C4-2B (cell line): ENCODE data around the gene PTK7.
"Not testable (repeated sequence)": the region's sequence is repeated elsewhere in the genome, so short reads cannot be mapped to it uniquely, and the experiment has no call there.

Experiments
- H3K27ac ChIP-seq: fragments of 450-650 bp; 2 replicates; pipeline ENCODE4 v1.5.1; 2017
- ZFX ChIP-seq: fragments of 450-650 bp; IDR thresholded peaks from 2 replicates; pipeline ENCODE4 v1.6.1; 2017
- TF ChIP-seq, protein P1 (sequence below): fragments of 450-650 bp; conservative IDR thresholded peaks from 2 replicates; pipeline ENCODE4 v1.5.1; 2017; ENCODE audit warnings: mild to moderate bottlenecking

Gene PTK7

DNA sequence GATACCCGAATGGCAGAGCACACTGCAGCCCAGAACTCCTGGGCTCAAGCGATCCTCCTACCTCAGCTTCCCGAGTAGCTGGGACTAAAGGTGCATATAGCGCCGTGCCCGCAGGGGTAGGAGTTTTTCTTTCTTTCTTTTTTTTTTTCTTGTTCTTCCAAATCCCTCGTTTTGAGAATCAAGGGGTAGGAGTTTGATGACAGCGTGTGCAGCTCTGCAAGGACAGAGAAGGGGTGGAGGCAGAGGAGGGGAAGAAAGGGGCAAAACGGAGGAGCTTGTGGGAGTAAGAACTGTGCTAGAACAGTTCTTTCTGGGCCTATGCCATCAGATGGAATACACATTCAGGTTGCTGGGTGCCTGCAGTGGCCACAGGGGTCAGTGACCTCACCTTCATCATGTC is 39.4 kb upstream of the PTK7 start:
- TF ChIP-seq ZFX, result no peak
- TF ChIP-seq, protein P1, sequence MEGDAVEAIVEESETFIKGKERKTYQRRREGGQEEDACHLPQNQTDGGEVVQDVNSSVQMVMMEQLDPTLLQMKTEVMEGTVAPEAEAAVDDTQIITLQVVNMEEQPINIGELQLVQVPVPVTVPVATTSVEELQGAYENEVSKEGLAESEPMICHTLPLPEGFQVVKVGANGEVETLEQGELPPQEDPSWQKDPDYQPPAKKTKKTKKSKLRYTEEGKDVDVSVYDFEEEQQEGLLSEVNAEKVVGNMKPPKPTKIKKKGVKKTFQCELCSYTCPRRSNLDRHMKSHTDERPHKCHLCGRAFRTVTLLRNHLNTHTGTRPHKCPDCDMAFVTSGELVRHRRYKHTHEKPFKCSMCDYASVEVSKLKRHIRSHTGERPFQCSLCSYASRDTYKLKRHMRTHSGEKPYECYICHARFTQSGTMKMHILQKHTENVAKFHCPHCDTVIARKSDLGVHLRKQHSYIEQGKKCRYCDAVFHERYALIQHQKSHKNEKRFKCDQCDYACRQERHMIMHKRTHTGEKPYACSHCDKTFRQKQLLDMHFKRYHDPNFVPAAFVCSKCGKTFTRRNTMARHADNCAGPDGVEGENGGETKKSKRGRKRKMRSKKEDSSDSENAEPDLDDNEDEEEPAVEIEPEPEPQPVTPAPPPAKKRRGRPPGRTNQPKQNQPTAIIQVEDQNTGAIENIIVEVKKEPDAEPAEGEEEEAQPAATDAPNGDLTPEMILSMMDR, result no peak
- H3K27ac ChIP-seq, result no peak overlapping the region

DNA sequence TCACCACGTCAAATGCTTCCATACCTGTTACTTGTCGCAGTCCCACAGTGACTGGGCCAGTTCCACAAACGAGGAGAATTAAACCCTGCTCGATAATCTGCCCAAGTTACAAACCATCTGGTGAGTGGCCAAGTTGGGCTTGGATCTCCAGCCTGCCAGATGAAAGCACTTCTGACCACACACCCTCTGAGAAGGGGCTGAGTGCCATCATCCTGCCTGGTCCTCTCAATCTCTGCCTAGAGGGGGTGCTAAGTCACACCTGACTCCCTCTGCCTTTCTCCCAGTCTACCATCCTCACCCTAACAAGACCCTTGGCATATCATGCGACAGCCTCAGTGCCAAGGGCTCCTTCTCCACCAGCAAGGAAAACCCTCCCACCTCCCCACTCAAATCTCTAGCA is 38.9 kb upstream of the PTK7 start:
- TF ChIP-seq, protein P1, result no peak
- no peak for TF ChIP-seq ZFX
- H3K27ac ChIP-seq, result no peak overlapping the region

DNA sequence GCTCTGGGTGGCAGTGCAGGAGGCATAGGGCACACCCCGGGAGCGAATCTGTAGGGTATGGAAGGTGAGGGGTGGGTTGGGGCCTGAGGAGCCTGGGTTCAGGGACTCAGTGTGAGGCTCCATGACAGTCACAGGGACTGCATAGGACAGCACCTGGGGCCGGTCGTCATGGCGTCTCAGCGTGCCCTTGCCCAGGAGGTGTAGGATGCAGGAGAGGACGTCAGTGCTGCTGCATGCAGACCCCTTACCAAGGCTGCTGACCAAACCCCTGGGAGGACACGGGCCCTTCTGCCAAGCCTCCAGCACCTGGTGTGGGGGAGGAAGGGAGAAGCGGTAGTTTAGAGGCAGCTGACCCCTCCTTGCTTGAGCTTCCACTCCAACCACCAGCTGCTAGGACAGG is 38.4 kb upstream of the PTK7 start:
- H3K27ac ChIP-seq, result no peak overlapping the region
- TF ChIP-seq ZFX, result no peak
- TF ChIP-seq, protein P1, result no peak

DNA sequence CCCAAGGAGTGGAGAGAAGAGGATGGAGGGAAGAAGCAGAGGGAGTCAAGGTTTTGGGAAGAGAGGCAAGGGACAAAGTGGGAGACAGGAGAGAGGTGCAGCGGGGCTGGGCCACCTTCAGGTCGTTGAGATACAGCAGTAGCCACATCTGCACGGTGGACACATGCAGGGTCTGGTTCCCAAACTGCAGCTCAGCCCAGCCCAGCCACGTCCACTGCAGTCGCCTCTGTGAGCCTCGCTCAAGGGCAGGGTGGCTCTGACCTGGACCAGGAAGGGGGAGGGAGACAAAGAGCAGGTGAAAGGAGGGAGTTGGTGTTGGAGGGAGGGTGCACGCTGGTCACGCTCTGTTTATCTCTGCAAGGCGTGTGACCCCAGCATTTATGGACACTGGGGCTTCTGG is 37.4 kb upstream of the PTK7 start:
- H3K27ac ChIP-seq, result no peak overlapping the region
- TF ChIP-seq, protein P1, result no peak
- no peak for TF ChIP-seq ZFX

DNA sequence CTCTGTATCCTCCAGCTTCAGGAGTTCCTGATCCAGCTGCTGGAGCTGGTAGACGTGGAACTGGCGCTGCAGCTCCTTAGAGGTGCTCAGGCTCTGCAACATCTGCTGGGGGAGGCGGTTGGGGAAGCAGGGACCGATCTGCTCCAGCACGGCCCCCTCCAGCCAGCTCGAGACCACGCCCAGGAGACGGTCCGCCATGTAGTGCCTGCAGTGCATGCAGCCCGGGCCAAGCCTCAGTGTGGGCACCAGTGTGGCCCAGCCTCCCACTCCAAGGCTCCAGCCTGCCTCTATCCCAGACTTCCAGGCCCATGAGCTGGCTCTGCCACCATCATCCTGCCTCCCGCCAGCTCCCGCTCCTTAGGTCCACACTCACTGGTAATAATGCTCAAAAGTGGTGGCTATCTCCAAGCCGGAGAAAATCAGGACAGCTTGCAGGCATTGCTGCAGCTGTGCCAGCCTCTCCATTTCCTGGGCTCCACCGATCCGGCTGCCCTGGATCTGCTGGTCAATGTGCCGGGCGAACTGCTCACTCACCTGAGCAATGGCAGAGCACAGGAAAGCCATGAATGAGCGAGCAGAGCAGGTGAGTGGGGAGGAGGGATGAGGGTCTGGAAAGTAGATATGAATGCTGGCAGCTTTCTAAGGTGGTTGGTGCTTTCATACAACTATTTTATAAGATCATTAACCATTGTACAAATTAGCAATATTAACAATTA is 35.4 kb upstream of the PTK7 start:
- no peak overlapping the region for H3K27ac ChIP-seq
- TF ChIP-seq, protein P1, result no peak
- TF ChIP-seq ZFX, result no peak

DNA sequence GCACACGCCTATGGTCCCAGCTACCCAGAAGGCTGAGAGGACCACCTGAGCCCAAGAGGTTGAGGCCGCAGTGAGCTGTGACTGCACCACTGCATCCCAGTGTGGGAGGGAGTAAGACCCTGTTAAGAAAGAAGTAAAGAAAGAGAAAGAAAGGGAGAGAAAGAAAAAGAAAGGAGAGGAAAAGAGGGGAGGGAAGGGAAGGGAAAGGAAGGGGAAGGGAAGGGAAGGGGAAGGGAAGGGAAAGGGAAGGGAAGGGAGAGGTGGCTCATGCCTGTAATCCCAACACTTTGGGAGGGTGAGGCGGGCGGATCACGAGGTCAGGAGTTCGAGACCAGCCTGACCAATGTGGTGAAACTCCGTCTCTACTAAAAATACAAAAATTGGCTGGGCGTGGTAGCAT is 34.6 kb upstream of the PTK7 start:
- H3K27ac ChIP-seq, result not testable (repeated sequence)

DNA sequence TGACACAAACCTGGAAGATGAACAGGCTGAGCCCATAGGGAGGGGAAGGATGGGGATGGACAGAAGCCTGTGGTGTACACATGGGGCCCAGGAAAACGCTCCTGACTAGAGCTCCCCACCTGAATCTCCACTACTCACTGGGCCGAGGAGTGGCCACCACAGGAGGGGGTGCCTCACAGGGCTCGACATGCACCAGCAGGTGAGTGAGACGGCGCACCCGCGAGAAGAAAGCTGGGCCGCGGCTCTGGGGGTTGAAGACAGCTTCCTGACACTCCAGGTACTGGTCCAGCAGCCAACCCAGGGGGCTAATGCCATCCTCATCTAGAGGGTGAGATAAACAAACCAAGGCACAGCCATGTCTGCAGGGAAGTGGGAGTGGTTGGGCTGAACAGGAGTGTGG is 32.8 kb upstream of the PTK7 start:
- TF ChIP-seq ZFX, result no peak
- TF ChIP-seq, protein P1, result no peak
- no peak overlapping the region for H3K27ac ChIP-seq

DNA sequence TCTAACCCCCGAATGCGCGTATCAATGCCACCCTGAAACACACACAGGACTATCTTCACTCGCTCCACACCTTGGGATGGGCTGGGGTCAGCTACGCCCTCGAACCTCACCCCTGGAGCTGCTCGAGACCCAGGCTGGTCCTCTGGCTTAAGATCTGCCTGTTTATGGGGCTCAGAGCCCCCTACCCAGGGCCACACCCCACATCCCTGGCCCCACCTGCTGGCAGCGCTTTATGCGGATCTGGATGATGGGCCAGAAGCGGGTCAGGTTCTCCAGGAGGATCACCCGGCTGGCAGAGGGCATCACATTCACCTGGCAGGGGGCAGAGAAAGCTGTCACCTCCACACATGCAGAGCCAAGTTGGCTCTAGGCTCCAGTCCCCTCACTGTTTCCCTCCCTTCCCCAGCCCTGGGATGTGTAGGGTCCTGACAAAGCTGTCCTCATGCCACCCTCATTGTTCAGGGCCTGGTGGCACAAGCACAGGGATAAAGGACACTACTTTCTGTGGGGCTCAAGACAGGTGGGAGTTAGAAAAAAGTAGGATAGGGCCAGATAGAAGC is 30.7 kb upstream of the PTK7 start:
- no peak for TF ChIP-seq ZFX
- TF ChIP-seq, protein P1, result no peak
- no peak overlapping the region for H3K27ac ChIP-seq
